Ishikawa (cell line): ENCODE measurements around the gene CCDC102B.

Source experiments
- CREB1 ChIP-seq: IDR thresholded peaks from 2 replicates; pipeline ENCODE4 v1.6.1; 2012; ENCODE audit warnings: low read depth
- EP300 ChIP-seq: IDR thresholded peaks from 2 replicates; pipeline ENCODE4 v1.6.1; 2012; ENCODE audit warnings: borderline replicate concordance
- FOXM1 ChIP-seq: IDR thresholded peaks from 2 replicates; pipeline ENCODE4 v1.6.1; 2012; ENCODE audit warnings: low read depth, borderline replicate concordance
- NFIC ChIP-seq: IDR thresholded peaks from 2 replicates; pipeline ENCODE4 v1.6.1; 2012
- RAD21 ChIP-seq: IDR thresholded peaks from 2 replicates; pipeline ENCODE4 v1.6.1; 2012; ENCODE audit warnings: low read depth
- TEAD4 ChIP-seq: IDR thresholded peaks from 2 replicates; pipeline ENCODE4 v1.6.1; 2012
- YY1 ChIP-seq: IDR thresholded peaks from 2 replicates; pipeline ENCODE4 v1.6.1; 2012; ENCODE audit warnings: low read depth
- TF ChIP-seq, protein P1 (sequence below): IDR thresholded peaks from 2 replicates; pipeline ENCODE4 v1.6.1; 2012; ENCODE audit warnings: low read depth, mild to moderate bottlenecking
- TF ChIP-seq, protein P2 (sequence below): IDR thresholded peaks from 2 replicates; pipeline ENCODE4 v1.6.1; 2012

DNA sequence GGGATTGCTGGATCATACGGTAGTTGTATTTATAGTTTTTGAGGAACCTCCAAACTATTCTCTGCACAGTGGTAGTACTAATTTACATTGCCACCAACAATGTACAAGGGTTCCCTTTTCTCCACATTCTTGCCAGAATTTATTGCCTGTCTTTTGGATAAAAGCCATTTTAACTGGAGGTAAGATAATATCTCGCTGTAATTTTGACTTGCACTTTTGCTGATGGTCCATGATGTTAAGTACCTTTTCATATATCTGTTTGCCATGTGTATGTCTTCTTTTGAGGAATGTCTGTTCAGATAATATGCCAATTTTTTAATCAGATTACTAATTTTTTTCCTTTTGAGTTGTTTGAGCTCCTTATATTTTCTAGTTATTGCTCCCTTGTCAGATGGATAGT, 158.8 kb downstream of the CCDC102B start:
- no peak for TF ChIP-seq CREB1
- no peak for TF ChIP-seq FOXM1
- TF ChIP-seq RAD21 = no peak
- TF ChIP-seq EP300 = no peak
- no peak for TF ChIP-seq TEAD4
- TF ChIP-seq, protein P1, sequence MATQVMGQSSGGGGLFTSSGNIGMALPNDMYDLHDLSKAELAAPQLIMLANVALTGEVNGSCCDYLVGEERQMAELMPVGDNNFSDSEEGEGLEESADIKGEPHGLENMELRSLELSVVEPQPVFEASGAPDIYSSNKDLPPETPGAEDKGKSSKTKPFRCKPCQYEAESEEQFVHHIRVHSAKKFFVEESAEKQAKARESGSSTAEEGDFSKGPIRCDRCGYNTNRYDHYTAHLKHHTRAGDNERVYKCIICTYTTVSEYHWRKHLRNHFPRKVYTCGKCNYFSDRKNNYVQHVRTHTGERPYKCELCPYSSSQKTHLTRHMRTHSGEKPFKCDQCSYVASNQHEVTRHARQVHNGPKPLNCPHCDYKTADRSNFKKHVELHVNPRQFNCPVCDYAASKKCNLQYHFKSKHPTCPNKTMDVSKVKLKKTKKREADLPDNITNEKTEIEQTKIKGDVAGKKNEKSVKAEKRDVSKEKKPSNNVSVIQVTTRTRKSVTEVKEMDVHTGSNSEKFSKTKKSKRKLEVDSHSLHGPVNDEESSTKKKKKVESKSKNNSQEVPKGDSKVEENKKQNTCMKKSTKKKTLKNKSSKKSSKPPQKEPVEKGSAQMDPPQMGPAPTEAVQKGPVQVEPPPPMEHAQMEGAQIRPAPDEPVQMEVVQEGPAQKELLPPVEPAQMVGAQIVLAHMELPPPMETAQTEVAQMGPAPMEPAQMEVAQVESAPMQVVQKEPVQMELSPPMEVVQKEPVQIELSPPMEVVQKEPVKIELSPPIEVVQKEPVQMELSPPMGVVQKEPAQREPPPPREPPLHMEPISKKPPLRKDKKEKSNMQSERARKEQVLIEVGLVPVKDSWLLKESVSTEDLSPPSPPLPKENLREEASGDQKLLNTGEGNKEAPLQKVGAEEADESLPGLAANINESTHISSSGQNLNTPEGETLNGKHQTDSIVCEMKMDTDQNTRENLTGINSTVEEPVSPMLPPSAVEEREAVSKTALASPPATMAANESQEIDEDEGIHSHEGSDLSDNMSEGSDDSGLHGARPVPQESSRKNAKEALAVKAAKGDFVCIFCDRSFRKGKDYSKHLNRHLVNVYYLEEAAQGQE = no peak
- no peak for TF ChIP-seq YY1
- TF ChIP-seq, protein P2, sequence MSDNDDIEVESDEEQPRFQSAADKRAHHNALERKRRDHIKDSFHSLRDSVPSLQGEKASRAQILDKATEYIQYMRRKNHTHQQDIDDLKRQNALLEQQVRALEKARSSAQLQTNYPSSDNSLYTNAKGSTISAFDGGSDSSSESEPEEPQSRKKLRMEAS = no peak
- no peak for TF ChIP-seq NFIC
